HG03378 (cell line): ENCODE results near the gene XRCC4.
"Not testable (repeated sequence)": the region's sequence is repeated elsewhere in the genome, so short reads cannot be mapped to it uniquely, and the experiment has no call there.

Source experiments
- ATAC-seq: cut with Tn5 transposase; IDR thresholded peaks from one replicate; pipeline ENCODE4 v1.9.1; 2021; ENCODE audit warnings: mild to moderate bottlenecking, moderate library complexity; ENCODE audit not compliant: unreplicated experiment

The XRCC4 gene

DNA sequence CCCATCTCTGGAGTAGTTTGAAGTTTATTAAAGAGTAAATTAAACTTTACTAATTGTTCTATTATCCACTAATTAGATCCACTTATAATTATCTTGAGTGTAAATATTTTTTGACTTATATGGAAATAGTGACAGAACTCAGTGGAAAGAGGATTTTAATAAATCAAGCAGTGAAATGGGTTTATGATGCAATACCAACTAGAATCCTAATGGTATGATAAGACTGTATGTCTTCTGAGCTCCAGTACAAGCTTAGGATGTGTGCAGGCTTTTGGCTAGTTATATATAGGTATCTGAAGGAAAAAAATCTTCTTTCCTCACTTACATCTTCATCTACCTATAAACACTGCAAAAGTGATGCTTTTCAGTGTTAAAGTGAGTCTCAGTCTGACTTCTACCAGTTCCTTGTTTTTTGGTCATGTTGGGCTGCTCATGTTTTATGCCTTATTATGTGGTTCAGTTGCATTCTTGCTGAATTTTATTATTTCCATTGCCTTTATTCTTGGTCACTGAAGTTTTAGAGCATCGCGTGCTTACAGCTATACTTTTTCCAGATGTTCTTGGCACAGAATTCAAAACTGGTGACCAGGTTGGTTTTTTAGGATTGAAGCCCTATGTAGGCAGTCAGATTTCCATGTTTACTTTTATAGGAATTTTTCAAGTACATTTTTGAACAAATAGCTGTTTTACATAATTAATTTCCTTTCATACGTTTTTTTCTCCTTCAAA lies 30.5 kb downstream of the XRCC4 start:
- ATAC-seq, result no peak

- ATAC-seq, result no peak
These were observed 32.0 kb downstream of the XRCC4 start for GRCh38 chr5:83109380-83109779.

GRCh38 chr5:83115816-83116215 lies 38.5 kb downstream of the XRCC4 start:
- ATAC-seq, result no peak

DNA sequence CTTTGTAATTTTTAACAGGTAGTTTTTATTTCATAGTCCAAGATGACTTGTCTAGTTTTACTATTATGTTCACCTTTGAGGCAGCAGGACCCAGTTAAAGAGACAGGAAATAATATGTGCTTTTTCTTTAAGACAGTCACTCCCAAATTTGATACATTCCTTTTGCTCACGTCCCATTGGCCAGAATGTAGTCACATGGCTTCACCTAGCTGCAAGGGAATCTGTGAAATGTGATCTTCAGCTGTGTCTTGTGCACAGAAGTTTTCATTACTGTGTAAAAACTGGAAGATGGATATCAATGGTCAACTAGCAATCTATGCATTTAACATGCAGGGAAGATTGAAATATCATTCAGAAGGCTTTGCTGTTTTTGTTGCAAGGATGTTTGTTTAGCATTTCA lies 41.1 kb downstream of the XRCC4 start:
- no peak for ATAC-seq

DNA sequence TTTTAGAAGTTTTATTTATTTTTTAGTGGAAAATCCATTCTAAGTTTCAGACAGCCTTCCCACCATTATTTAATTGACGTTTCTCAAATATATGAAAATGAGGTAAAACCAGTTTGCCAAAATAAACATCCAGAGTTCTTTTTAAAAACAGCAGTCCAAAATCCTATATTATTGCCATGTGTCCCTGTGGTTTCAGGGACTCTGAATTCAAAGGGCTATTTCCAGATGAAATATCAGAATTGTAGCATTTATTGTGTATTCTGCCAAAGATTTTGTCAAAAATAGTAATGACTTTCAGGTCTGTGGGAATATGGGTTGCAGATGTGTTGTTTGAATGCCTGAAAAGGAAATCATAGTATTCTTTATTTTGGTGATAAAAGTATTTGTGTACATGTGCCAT lies 41.6 kb downstream of the XRCC4 start:
- ATAC-seq, result no peak

- no peak for ATAC-seq
These were observed 47.2 kb downstream of the XRCC4 start for GRCh38 chr5:83124593-83124992.

- ATAC-seq, result no peak
These were observed 48.2 kb downstream of the XRCC4 start for GRCh38 chr5:83125560-83125959.

- no peak for ATAC-seq
These were observed 49.2 kb downstream of the XRCC4 start for GRCh38 chr5:83126501-83126900.

DNA sequence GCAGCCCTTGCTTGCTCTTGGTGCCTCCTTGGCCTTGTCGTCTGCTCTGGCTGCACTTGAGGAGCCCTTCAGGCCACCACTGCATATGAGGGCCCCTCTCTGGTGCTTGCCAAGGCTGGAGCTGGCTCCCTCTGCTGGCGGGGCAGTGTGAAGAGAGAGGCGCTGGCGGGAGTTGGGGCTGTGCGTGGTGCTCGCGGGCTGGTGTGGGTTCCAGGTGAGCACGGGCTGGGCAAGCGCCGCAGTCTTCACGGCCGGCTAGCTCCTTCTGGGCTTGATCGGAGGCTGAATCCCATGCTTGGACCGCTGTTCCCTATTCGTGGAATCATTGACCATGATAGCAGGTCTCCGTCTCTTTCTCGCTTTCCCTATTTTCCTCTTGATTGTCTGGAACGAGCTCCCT lies 56.5 kb downstream of the XRCC4 start:
- ATAC-seq, result no peak

- no peak for ATAC-seq
These were observed 65.2 kb downstream of the XRCC4 start for GRCh38 chr5:83142526-83142925.

DNA sequence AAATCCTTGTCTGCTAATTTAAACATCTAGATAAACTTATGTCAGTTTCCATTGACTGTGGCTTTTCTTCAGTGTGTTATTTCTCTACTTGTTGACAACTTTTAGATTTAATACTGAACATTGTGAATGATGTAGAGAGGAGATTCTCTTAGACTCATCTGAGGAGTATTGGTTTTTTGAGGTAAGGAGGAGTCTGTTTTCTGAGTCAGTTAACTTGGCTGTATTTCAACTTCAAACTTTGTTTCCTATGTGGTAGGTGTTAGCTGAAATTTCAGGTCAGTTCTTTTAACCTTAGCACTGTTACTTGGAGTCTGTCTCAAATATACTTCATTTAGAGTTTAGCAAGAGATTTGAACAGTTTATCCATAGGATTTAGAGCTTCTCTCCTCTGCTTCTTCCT lies 67.9 kb downstream of the XRCC4 start:
- no peak for ATAC-seq

DNA sequence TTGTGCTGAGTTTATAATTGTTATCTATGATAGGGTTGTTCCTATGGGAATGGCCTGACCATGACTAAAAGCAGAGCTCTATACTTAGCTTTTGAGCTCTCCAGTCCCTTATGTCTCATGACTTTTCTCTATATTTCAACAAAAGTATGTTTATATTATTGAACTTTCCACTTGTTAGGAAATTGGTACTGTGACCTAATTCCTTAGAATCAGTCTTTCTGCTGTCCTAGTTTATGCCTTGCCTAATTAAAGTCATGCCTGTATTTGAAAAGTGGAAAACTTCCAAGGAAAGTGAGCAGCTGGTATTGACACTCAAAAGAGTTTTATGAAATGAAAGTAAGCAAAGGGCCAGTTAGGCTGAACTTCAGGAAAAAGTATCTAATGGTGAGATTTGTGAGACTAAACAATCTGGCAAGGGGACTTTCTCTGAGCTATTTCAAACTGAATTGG lies 68.6 kb downstream of the XRCC4 start:
- no peak for ATAC-seq

DNA sequence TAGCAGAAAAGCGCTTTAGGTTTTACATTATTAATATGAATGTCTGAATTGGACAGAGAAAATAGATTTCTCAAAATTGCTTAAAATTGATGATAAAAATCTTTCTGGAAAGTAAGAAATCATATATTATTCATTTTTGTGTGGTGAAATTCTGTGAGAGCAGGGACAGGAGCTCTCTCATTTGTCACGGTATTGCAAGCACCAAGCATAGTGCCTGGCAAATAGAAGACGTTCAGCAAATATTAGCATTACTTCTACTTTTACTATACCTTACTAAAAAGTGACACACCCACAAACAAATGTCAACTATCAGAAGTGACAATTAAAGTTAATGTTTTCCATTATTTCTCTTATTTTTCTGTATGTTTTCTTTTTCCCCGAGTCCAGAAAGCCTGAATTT lies 69.1 kb downstream of the XRCC4 start:
- no peak for ATAC-seq

DNA sequence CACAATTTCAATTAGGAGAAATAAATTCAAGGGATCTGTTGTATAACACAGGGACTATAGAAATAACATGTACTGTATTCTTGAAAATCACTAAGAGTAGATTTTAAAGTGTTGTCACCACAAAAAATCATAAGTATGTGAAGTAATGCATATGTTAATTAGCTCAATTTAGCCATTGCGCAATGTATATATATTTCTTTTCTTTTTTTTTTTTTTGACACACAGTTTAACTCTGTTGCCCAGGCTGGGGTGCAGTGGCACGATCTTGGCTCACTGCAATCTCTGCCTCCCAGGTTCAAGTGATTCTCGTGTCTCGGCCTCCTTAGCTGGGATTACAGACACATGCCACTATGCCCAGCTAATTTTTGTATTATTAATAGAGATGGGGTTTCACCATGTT lies 70.2 kb downstream of the XRCC4 start:
- no peak for ATAC-seq

DNA sequence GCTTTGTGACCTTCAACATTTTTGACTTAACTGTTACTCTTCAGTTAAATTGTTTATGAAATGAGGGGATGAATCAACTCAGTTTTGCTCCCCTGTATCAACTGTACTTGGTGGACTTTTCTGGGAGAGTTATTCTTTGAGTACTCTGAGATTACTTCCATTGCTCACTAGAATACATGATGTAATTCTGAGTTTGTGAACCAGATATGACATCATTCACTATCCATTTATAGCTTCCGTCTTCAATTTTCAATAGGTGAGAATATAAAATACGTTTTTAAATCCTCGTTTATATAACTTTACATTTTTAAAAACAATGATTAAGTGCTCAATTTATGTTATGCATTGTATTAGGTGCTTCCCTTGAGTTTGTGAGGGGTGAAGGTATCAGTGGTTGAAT lies 71.0 kb downstream of the XRCC4 start:
- no peak for ATAC-seq

DNA sequence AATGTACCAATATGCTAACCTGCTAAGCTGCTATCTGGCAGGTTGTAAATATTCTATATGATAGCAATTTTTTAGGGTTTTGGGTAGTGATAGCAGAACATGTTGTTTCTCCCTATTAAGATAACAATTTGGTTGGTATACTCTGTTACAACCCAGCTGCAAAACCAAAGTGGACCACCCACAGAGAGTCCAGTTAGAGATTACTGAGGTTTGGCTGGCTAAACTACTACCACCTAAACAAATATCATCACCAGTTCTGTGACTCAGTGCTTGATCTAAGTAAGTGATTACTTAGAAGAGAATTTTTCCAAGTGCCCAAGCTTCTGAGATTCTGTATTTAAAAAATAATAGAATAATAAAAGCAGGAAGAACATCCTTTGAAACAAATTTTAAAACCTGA lies 72.3 kb downstream of the XRCC4 start:
- no peak for ATAC-seq

DNA sequence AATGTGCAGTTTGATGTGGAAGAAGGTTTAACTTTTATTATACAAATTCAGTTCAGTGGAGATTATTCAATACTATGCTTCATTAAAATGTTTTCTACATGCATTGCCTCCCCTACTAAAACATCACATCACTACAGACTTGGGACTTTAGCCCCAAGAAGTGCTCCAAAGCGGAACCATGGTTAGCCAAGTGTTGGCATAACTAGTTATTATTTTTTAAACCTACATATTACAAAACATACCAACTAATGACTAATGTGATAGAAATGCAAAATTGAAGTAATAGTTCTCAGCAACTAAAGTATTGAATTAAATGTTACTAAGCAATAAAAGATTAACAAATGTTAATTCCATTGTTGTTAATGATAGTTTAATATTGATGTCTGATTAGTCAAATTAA lies 74.5 kb downstream of the XRCC4 start:
- ATAC-seq, result no peak

- not testable (repeated sequence) for ATAC-seq
These were observed 75.6 kb downstream of the XRCC4 start for GRCh38 chr5:83152996-83153395.

DNA sequence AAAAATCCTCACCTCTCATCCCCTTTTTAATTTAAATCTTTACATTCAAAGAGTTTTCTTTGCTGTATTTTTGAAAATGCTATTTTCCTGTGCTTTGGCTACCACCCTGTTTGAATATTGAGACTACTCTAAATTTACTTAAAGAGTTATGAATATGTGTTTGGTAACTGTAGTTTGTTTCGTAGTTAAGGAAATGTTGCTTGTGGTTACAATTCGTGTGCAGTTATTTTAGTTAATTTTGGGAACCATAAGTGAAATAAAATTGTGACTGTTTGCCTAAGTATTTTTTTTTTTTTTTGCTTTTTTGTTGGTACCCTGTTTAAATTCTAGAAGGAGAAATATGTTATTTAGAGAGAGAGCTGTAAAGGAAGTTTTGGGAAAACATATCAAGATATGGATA lies 78.7 kb downstream of the XRCC4 start:
- no peak for ATAC-seq

GRCh38 chr5:83157163-83157562 lies 79.8 kb downstream of the XRCC4 start:
- no peak for ATAC-seq

- ATAC-seq, result no peak
These were observed 85.3 kb downstream of the XRCC4 start for GRCh38 chr5:83162601-83163000.

DNA sequence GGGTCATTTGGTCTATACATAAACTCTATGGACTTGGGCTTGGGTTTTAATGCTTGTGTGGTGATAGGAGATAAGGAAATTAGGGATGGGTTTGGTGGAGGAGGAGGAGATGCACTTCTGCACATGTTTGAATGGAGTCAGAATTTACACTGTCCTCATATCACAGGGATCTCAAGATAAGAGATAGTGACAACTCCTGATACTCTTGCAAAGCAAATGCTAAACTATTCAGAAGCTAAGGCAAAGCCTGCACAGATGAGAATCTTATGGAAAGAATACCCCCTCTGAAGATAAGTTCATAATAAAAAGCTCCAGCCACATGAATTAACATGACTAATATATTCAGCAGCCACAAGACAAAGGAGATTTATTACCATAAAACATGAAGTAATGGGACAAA lies 90.2 kb downstream of the XRCC4 start:
- no peak for ATAC-seq
